Heart left ventricle (tissue), 13 donors: ENCODE results near the gene XRCC3.

Experiments used
- POLR2A ChIP-seq, 2 donors: fragments of 450-650 bp; IDR thresholded peaks; one replicate each; pipeline ENCODE4 v1.6.1; 2017; ENCODE audit warnings: antibody characterized with exemption in 2 of 2, mild to moderate bottlenecking in 2 of 2, moderate library complexity in 2 of 2
- TF ChIP-seq, protein P1 (sequence below), 12 donors: fragments of 200-600 bp; sonication (generic) in 4 of 12; IDR thresholded peaks; one replicate each; pipeline versions ENCODE4 v1.5.0 to v1.8.0; 2018 to 2022; ENCODE audit warnings: antibody characterized with exemption in 12 of 12, mild to moderate bottlenecking in 5 of 12
- donor health status: ischemic (EF 13 %, LVEDD 7.1; RV severe dilation, severe dysfunction).
- donor health status: DM: no; HTN: yes; CAD: no.
- donor health status: DM: no; HTN: no; CAD: no.
- donor health status: ischemic (EF 25% LVEDD 6.9; RV normal size, moderate dysfunction).
- donor health status: ischemic (EF 25% LVEDD 5.7; RV mildly dilated, moderate dysfunction).
- donor health status: ischemic (EF 35%, LVEDD 5.7; RV mildly dilated, moderate dysfunction).
- donor health status: nonischemic (EF 11% LVEDD 7.7; RV severe dilation, severe dysfunction).
- donor health status: DM: yes; HTN: yes; CAD: no.
- donor health status: PGD.
- donor health status: ischemic (EF 29% LVEDD 5.4; RV normal size, mild dysfunction).
- donor health status: nonischemic (EF 23%, LVEDD 6.1; RV moderate dilation, normal function).

DNA sequence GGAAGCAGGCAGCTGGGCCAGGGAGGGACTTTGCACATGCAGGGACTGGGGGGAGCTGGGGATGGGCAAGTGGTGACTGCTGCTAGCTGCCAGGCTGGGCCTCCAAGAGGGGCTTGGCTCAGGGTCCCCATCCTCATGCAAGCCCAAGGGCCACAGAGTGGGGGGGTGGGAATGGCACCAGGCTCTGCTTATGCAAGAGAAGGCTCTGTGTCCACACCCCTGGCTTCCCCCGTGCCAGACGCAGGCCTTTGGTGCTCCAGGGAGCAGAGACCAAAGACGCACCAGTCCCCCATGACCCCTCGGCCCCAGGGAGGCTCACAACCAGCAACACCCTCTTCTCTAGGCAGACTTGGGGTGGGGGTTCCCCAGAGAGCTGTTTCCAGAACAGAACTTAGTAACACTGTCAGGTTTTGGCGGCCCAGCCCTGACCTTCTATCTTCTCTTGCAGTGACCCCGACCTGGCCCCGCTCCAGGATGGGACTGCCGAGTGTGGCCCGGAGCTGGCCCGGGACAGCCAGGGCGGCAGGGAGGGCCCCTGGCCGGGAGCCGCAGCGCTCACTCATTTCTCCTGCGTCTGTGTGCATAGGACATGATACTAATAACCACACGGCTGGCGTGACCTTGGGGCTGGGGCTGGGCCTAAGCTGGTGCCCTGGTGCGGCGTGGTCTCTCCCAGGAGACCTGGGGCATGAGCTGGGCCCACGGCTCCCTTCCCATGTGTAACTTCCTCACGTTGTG is 14.3 kb downstream of the XRCC3 start:
- TF ChIP-seq, protein P1, sequence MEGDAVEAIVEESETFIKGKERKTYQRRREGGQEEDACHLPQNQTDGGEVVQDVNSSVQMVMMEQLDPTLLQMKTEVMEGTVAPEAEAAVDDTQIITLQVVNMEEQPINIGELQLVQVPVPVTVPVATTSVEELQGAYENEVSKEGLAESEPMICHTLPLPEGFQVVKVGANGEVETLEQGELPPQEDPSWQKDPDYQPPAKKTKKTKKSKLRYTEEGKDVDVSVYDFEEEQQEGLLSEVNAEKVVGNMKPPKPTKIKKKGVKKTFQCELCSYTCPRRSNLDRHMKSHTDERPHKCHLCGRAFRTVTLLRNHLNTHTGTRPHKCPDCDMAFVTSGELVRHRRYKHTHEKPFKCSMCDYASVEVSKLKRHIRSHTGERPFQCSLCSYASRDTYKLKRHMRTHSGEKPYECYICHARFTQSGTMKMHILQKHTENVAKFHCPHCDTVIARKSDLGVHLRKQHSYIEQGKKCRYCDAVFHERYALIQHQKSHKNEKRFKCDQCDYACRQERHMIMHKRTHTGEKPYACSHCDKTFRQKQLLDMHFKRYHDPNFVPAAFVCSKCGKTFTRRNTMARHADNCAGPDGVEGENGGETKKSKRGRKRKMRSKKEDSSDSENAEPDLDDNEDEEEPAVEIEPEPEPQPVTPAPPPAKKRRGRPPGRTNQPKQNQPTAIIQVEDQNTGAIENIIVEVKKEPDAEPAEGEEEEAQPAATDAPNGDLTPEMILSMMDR (IDR thresholded peaks at IDR 0.05): no peak
- TF ChIP-seq POLR2A (IDR thresholded peaks at IDR 0.05): no peak
